Endothelial cell of umbilical vein (primary cell): ENCODE measurements around the gene MGST3. TPM values are rescaled to one million over a fixed set of nuclear protein-coding genes. Genes with fewer than 3 reads are reported as not detected.

Experiments used
- BruUV-seq: library from RNA; stranded (reverse); fragments of 400-500 nt; replicated peaks from 2 replicates; lab custom pipeline; 2021; lab: Mats Ljungman, UMichigan
- CTCF ChIA-PET: fragments of 300-600, 350-600 bp; sonication (Branson Sonifier 250); formaldehyde crosslinking; loops from one replicate; lab custom pipeline; 2021; ENCODE audit warnings: antibody characterized with exemption, inconsistent platforms; lab: Charles Lee
- POLR2A ChIA-PET: fragments of 300-600, 350-600 bp; sonication (Branson Sonifier 250); formaldehyde crosslinking; loops from one replicate; lab custom pipeline; 2021; ENCODE audit warnings: antibody characterized with exemption, inconsistent platforms; lab: Charles Lee
- DNase-seq: peaks from one replicate; pipeline ENCODE4 v3.0.0-alpha.2; 2011; ENCODE audit warnings: low read depth, low spot score
- FAIRE-seq: peaks from 2 replicates; lab custom pipeline; 2011; peaks lifted over from hg19 to GRCh38; lab: Jason Lieb, UNC
- H2AFZ ChIP-seq: 2 replicates; pipeline ENCODE4 v1.6.0; 2012; ENCODE audit warnings: low read depth, low read length, control low read depth, inconsistent platforms
- H3K27ac ChIP-seq: 2 replicates; pipeline ENCODE4 v1.5.1; 2011; ENCODE audit warnings: low read depth, mild to moderate bottlenecking, control low read depth, low read length, moderate library complexity; ENCODE audit not compliant: insufficient read depth
- H3K27me3 ChIP-seq, 2 experiments: 2 replicates each; pipeline versions ENCODE4 v1.6.0 to v1.6.1; 2011; ENCODE audit warnings: low read length in 2 of 2, mixed read lengths in 1 of 2; ENCODE audit not compliant: control insufficient read depth in 2 of 2, insufficient read depth in 2 of 2
- H3K36me3 ChIP-seq, 2 experiments: 2 replicates in 1 of 2; 3 replicates in 1 of 2; pipeline ENCODE4 v1.5.1; 2011; ENCODE audit warnings: low read length in 2 of 2, mild to moderate bottlenecking in 1 of 2, moderate library complexity in 1 of 2; ENCODE audit not compliant: control insufficient read depth in 2 of 2, insufficient read depth in 2 of 2; ENCODE audit errors: extremely low read depth in 1 of 2
- H3K4me1 ChIP-seq: 3 replicates; pipeline ENCODE4 v1.5.1; 2011; ENCODE audit warnings: mild to moderate bottlenecking, low read length; ENCODE audit not compliant: control insufficient read depth, insufficient read depth; ENCODE audit errors: extremely low read depth
- H3K4me2 ChIP-seq: 2 replicates; pipeline ENCODE4 v1.6.1; 2011; ENCODE audit warnings: low read length, control low read depth, mixed read lengths; ENCODE audit not compliant: insufficient read depth
- H3K4me3 ChIP-seq, 3 experiments: fragments of 200-600 bp in 1 of 3; sonication (generic), shearing (Covaris generic) in 1 of 3; replicated peaks in 1 of 3; 2 replicates each; pipeline ENCODE4 v1.5.1; 2011 to 2016; ENCODE audit warnings: control low read depth in 3 of 3, low read length in 3 of 3, mild to moderate bottlenecking in 2 of 3, inconsistent platforms in 1 of 3, low read depth in 1 of 3, moderate library complexity in 1 of 3; ENCODE audit not compliant: insufficient read depth in 1 of 3
- H3K79me2 ChIP-seq: 2 replicates; pipeline ENCODE4 v1.6.0; 2012; ENCODE audit warnings: low read length, inconsistent platforms; ENCODE audit not compliant: control insufficient read depth, insufficient read depth
- H3K9ac ChIP-seq: replicated peaks from 2 replicates; pipeline ENCODE3; 2011; ENCODE audit warnings: low read length, control low read depth; ENCODE audit not compliant: insufficient read depth; ENCODE audit errors: extremely low read depth
- H3K9me1 ChIP-seq: replicated peaks from 3 replicates; pipeline ENCODE4 v1.6.0; 2011; ENCODE audit warnings: mild to moderate bottlenecking, low read length; ENCODE audit not compliant: control insufficient read depth, insufficient read depth; ENCODE audit errors: extremely low read depth
- H3K9me3 ChIP-seq: replicated peaks from 2 replicates; pipeline ENCODE4 v1.5.1; 2012; ENCODE audit warnings: low read length, inconsistent platforms; ENCODE audit not compliant: control insufficient read depth, insufficient read depth
- H4K20me1 ChIP-seq: replicated peaks from 2 replicates; pipeline ENCODE3; 2011; ENCODE audit warnings: mild to moderate bottlenecking, low read length; ENCODE audit not compliant: control insufficient read depth, insufficient read depth; ENCODE audit errors: extremely low read depth
- EZH2 ChIP-seq: IDR thresholded peaks from 2 replicates; pipeline ENCODE4 v1.6.1; 2012; ENCODE audit warnings: borderline replicate concordance, low read depth, mild to moderate bottlenecking, moderate library complexity, low read length, inconsistent platforms; ENCODE audit not compliant: severe bottlenecking
- FOS ChIP-seq: IDR thresholded peaks from 2 replicates; pipeline ENCODE4 v1.6.1; 2011; ENCODE audit warnings: mild to moderate bottlenecking, low read length, moderate library complexity, borderline replicate concordance; ENCODE audit not compliant: insufficient read depth
- GATA2 ChIP-seq: IDR thresholded peaks from 2 replicates; pipeline ENCODE4 v1.7.0; 2011; ENCODE audit warnings: low read depth, mild to moderate bottlenecking, moderate library complexity, mixed read lengths, low read length; ENCODE audit not compliant: insufficient read length, insufficient read depth
- JUN ChIP-seq: IDR thresholded peaks from 2 replicates; pipeline ENCODE4 v1.6.1; 2011; ENCODE audit warnings: borderline replicate concordance, low read depth; ENCODE audit not compliant: insufficient read length, insufficient read depth
- MAX ChIP-seq: IDR thresholded peaks from 2 replicates; pipeline ENCODE4 v1.6.1; 2011; ENCODE audit not compliant: insufficient read depth, insufficient read length
- MYC ChIP-seq: IDR thresholded peaks from one replicate; pipeline ENCODE4 v1.6.1; 2011; ENCODE audit warnings: mild to moderate bottlenecking, low read depth, low read length
- POLR2A ChIP-seq: IDR thresholded peaks from 2 replicates; pipeline ENCODE4 v1.6.1; 2012; ENCODE audit warnings: low read depth, mild to moderate bottlenecking, control low read depth, low read length
- POLR2AphosphoS5 ChIP-seq: IDR thresholded peaks from 2 replicates; pipeline ENCODE4 v1.6.1; 2012; ENCODE audit warnings: low read depth, mild to moderate bottlenecking, control low read depth, low read length, moderate library complexity; ENCODE audit not compliant: insufficient read depth
- dilution Hi-C: fragments of 300-500 bp; cut with MboI; formaldehyde crosslinking; loops from one replicate; pipeline ENCODE4 v1.15.0; 2019; ENCODE audit warnings: low sequenced_read_pairs; ENCODE audit not compliant: extremely low pct_ligation_motif_present
- intact Hi-C: fragments of 100-400 bp; cut with micrococcal nuclease; formaldehyde crosslinking; loops from one replicate; pipeline ENCODE4 v1.10.0; 2022
- polyA plus RNA-seq, 4 experiments: library from polyadenylated mRNA; depleted of rRNA in 3 of 4; stranded (reverse) in 3 of 4; unstranded in 1 of 4; fragments of >200 nt; gene quantifications; 2 replicates each; pipeline versions ENCODE4 v1.2.1 to v1.2.3, GENCODE V29; 2011 to 2012; ENCODE audit warnings: missing spikeins in 1 of 4
- total RNA-seq: library from RNA; stranded (reverse); gene quantifications from 2 replicates; pipeline ENCODE4 v1.2.3, GENCODE V29; 2021
- TF ChIP-seq, protein P1 (sequence below), 2 donors: IDR thresholded peaks; 1 replicate in 1 of 2; 2 replicates in 1 of 2; pipeline ENCODE4 v1.5.1; 2011; ENCODE audit warnings: low read length in 2 of 2, mild to moderate bottlenecking in 2 of 2, moderate library complexity in 2 of 2, control low read depth in 1 of 2, inconsistent platforms in 1 of 2, low read depth in 1 of 2; ENCODE audit not compliant: insufficient read depth in 1 of 2; ENCODE audit errors: extremely low read depth in 1 of 2

Gene MGST3
- total and polyA plus RNA-seq, 2 donors (not counting 3 experiments of a cell fraction or from before 2014, with no cell fraction given), result 164 to 288 TPM

- Histone ChIP-seq H3K79me2 (peaks cover 18% of the 10 kb centered on the region), H3K9ac (no peak overlapping the region), H3K36me3 (peaks cover 6 to 10% of the 10 kb centered on the region in 2 experiments), H3K4me1 (no peaks in the 10 kb centered on the region), H3K27me3 (no peaks in the 10 kb centered on the region), H2AFZ (no peak overlapping the region), H3K4me3 (no peak overlapping the region), H3K4me2 (no peak overlapping the region), H3K9me1 (no peaks in the 10 kb centered on the region), H3K27ac (no peak overlapping the region), H3K9me3 (no peaks in the 10 kb centered on the region), H4K20me1 (no peaks in the 10 kb centered on the region)
- intact Hi-C loops, result no loop called here
- TF ChIP-seq EZH2 (no peak), POLR2AphosphoS5 (no peak), MAX (no peak), MYC (no peak), POLR2A (no peak), JUN (no peak), FOS (no peak), GATA2 (no peak)
- TF ChIP-seq, protein P1, sequence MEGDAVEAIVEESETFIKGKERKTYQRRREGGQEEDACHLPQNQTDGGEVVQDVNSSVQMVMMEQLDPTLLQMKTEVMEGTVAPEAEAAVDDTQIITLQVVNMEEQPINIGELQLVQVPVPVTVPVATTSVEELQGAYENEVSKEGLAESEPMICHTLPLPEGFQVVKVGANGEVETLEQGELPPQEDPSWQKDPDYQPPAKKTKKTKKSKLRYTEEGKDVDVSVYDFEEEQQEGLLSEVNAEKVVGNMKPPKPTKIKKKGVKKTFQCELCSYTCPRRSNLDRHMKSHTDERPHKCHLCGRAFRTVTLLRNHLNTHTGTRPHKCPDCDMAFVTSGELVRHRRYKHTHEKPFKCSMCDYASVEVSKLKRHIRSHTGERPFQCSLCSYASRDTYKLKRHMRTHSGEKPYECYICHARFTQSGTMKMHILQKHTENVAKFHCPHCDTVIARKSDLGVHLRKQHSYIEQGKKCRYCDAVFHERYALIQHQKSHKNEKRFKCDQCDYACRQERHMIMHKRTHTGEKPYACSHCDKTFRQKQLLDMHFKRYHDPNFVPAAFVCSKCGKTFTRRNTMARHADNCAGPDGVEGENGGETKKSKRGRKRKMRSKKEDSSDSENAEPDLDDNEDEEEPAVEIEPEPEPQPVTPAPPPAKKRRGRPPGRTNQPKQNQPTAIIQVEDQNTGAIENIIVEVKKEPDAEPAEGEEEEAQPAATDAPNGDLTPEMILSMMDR (IDR thresholded peaks at IDR 0.05; ENCODE audit: extremely low read depth in 1 of 2, insufficient read depth in 1 of 2, low read depth in 1 of 2, low read length in 2 of 2), result no peak
- dilution Hi-C loops, result no loop called here
- FAIRE-seq, result no peak
- ChIA-PET POLR2A (no interaction called here), CTCF (interaction anchor here (0.7 to 1.5 kb wide), 5 partner anchors 9 to 226 kb away, joined by 3 to 6 read pairs (median 3); partner anchors contain the start of gene ALDH9A1)
- DNase-seq, result no peak
- no TSS peak for BruUV-seq
Measured at GRCh38 chr1:165686121-165686970, 55.3 kb downstream of the MGST3 start.
